Esophagus (tissue), 2 donors: ENCODE results near the gene ZFHX3. TPM values are rescaled to one million over a fixed set of nuclear protein-coding genes. Genes with fewer than 3 reads are reported as not detected.
"Not testable (repeated sequence)": the region's sequence is repeated elsewhere in the genome, so short reads cannot be mapped to it uniquely, and the experiment has no call there.

ENCODE experiments used
- H3K27ac ChIP-seq, 2 donors: one replicate each; pipeline ENCODE4 v1.5.1; 2013; ENCODE audit warnings: low read depth in 2 of 2, mild to moderate bottlenecking in 2 of 2, inconsistent platforms in 1 of 2, low read length in 1 of 2, moderate library complexity in 1 of 2
- H3K27me3 ChIP-seq, 2 donors: one replicate each; pipeline ENCODE4 v1.6.1; 2013; ENCODE audit warnings: low read length in 2 of 2, control low read depth in 1 of 2, mild to moderate bottlenecking in 1 of 2; ENCODE audit not compliant: insufficient read depth in 2 of 2, control insufficient read depth in 1 of 2
- H3K36me3 ChIP-seq, 2 donors: one replicate each; pipeline ENCODE4 v1.6.1; 2013; ENCODE audit warnings: low read length in 1 of 2; ENCODE audit not compliant: control insufficient read depth in 2 of 2, insufficient read depth in 2 of 2
- H3K4me1 ChIP-seq, 2 donors: one replicate each; pipeline ENCODE4 v1.6.1; 2013; ENCODE audit warnings: low read length in 1 of 2; ENCODE audit not compliant: control insufficient read depth in 2 of 2, insufficient read depth in 2 of 2
- H3K4me3 ChIP-seq, 2 donors: one replicate each; pipeline ENCODE4 v1.5.1; 2013; ENCODE audit warnings: low read length in 2 of 2, mild to moderate bottlenecking in 2 of 2, low read depth in 1 of 2, moderate library complexity in 1 of 2
- H3K9me3 ChIP-seq, 2 donors: one replicate each; pipeline ENCODE4 v1.6.1; 2013; ENCODE audit warnings: mild to moderate bottlenecking in 2 of 2, low read depth in 1 of 2, low read length in 1 of 2, moderate library complexity in 1 of 2; ENCODE audit not compliant: control insufficient read depth in 2 of 2, insufficient read depth in 1 of 2
- WGBS, 2 donors: extraction: QIAGEN DNeasy Blood & Tissue Kit; methylation state at CpG; one replicate each; pipeline ENCODE4 v1.1.7; 2013; 5-methylcytosine and 5-hydroxymethylcytosine counted together
- polyA plus RNA-seq, 2 donors: library from polyadenylated mRNA; stranded (reverse); fragments of 200-250 nt; gene quantifications; one replicate each; pipeline ENCODE4 v1.2.3, GENCODE V29; 2013
- donor health status: healthy with polysubstance abuse.
- donor health status: Bipolar disorder and iron deficiency.

Gene ZFHX3
- polyA plus RNA-seq, 2 donors: 0.62 to 1.1 TPM

GRCh38 chr16:73010150-73010676, 37.7 kb downstream of the ZFHX3 start:
- no peak overlapping the region for H3K27ac ChIP-seq
- no peak overlapping the region for H3K4me3 ChIP-seq
- WGBS, 2 donors: 26 to 27% methylated on average over 12 of the region's 12 CpGs
- H3K4me1 ChIP-seq: peaks cover 0 to 2% of the 10 kb centered on the region in 2 donors
- H3K36me3 ChIP-seq: no peaks in the 10 kb centered on the region
- no peaks in the 10 kb centered on the region for H3K9me3 ChIP-seq
- no peaks in the 10 kb centered on the region for H3K27me3 ChIP-seq

DNA sequence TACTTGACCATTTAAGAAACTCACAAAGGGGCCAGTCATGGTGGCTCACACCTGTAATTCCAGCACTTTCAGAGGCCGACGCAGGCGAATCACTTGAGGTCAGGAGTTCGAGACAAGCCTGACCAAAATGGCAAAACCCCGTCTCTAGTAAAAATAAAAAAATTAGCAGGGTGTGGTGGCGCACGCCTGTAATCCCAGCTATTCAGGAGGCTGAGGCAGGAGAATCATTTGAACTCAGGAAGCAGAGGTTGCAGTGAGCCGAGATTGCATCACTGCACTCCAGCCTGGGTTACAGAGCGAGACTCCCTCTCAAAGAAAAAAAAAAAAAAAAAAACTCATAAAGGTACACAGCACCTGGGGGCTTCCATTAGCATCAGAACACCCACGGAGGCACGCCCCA, 38.2 kb downstream of the ZFHX3 start:
- not testable (repeated sequence) for H3K4me1 ChIP-seq, H3K4me3 ChIP-seq, H3K9me3 ChIP-seq, H3K27ac ChIP-seq, H3K27me3 ChIP-seq, H3K36me3 ChIP-seq
- WGBS, 2 donors: 86 to 87% methylated on average over 11 of the region's 11 CpGs

- Histone ChIP-seq H3K9me3 (peaks cover 0 to 2% of the 10 kb centered on the region in 2 donors), H3K4me3 (no peak overlapping the region), H3K4me1 (peaks cover 0 to 2% of the 10 kb centered on the region in 2 donors), H3K36me3 (no peaks in the 10 kb centered on the region), H3K27me3 (no peaks in the 10 kb centered on the region), H3K27ac (no peak overlapping the region)
- 96 to 98% methylated on average over 2 of the region's 2 CpGs for WGBS, 2 donors
Measured at GRCh38 chr16:73006026-73006425, 41.9 kb downstream of the ZFHX3 start.

DNA sequence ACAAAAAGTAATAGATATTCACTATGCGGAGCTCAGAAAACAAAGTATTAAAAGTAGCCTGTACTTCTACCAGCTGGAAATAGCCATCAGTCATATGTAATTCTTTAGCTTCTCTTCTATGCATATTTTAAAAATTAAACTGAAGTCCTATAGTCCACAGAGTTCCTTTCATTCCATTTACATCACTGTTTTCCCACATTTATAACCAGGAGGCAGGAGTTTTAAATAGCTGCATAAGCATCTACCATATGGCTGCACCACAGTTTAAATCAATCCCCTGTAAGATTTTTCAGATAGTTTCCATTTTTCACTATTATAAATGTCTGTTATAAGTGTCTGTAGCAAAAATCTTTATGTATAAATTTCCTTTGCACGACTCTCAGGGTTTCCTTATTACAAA, 45.1 kb downstream of the ZFHX3 start:
- Histone ChIP-seq H3K4me3 (no peak overlapping the region), H3K27me3 (no peaks in the 10 kb centered on the region), H3K9me3 (peaks cover 0 to 3% of the 10 kb centered on the region in 2 donors), H3K4me1 (peaks cover 0 to 5% of the 10 kb centered on the region in 2 donors), H3K27ac (no peak overlapping the region), H3K36me3 (no peaks in the 10 kb centered on the region)
- WGBS, 2 donors: 73 to 77% methylated on average over 2 of the region's 2 CpGs

- WGBS, 2 donors: 84 to 90% methylated on average over 7 of the region's 7 CpGs
- no peak overlapping the region for H3K27ac ChIP-seq
- H3K4me3 ChIP-seq: no peak overlapping the region
- H3K27me3 ChIP-seq: no peaks in the 10 kb centered on the region
- peaks cover 0 to 11% of the 10 kb centered on the region in 2 donors for H3K4me1 ChIP-seq
- no peaks in the 10 kb centered on the region for H3K36me3 ChIP-seq
- peaks cover 0 to 3% of the 10 kb centered on the region in 2 donors for H3K9me3 ChIP-seq
Measured at GRCh38 chr16:73000907-73001521, 46.9 kb downstream of the ZFHX3 start.

DNA sequence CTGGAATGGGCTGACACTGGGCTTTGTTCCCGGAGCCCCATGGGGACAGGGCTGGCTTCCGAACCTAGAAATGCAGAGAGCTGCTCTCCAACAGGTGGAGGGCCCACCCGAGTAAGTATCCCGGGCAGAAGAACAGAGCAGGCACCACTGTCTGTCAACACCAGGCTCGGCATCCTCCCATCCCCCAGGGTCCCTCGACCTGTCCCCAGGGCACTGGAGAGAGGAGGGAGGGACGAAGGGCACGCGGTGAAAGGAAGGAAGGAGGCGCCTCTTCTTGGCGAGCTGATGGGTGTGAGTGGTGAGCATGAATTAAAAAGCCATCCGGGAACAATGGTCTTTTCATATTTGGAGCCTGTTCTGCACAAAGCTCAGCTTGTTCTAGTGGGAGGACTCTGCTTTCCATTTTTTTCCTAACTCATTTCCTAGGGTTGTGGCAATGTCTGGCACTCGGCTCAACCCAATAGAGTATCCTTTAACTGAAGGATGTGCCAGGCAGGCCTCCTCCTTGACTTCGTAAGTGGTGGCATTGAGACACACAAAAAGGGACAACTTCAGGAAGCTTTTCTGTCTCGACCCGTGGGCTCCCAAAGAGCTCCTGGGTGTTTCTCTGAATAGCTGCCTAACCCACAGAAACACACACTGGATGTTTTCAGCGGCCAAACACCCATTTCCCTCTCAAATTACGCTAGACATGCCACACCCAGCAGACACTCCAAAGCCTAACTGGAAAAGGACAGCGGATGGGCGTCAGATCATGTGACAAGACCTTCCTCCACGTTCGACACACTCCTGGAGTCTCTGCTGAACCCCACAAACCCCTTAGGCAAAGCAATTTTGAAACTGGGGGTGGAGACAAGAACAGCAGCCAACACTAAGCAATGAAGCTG, 47.7 kb downstream of the ZFHX3 start:
- Histone ChIP-seq H3K27ac (peak overlapping the region in 1 of 2 donors; percentile 16), H3K27me3 (no peaks in the 10 kb centered on the region), H3K9me3 (peaks cover 0 to 3% of the 10 kb centered on the region in 2 donors), H3K4me3 (no peak overlapping the region), H3K36me3 (no peaks in the 10 kb centered on the region), H3K4me1 (peaks cover 2 to 11% of the 10 kb centered on the region in 2 donors)
- 37 to 53% methylated on average over 22 of the region's 22 CpGs for WGBS, 2 donors

- no peaks in the 10 kb centered on the region for H3K27me3 ChIP-seq
- H3K4me3 ChIP-seq: no peak overlapping the region
- H3K36me3 ChIP-seq: no peaks in the 10 kb centered on the region
- no peak overlapping the region for H3K27ac ChIP-seq
- peaks cover 2 to 11% of the 10 kb centered on the region in 2 donors for H3K4me1 ChIP-seq
- 63 to 77% methylated on average over 9 of the region's 9 CpGs for WGBS, 2 donors
- peaks cover 0 to 3% of the 10 kb centered on the region in 2 donors for H3K9me3 ChIP-seq
Measured at GRCh38 chr16:72999541-73000019, 48.3 kb downstream of the ZFHX3 start.

DNA sequence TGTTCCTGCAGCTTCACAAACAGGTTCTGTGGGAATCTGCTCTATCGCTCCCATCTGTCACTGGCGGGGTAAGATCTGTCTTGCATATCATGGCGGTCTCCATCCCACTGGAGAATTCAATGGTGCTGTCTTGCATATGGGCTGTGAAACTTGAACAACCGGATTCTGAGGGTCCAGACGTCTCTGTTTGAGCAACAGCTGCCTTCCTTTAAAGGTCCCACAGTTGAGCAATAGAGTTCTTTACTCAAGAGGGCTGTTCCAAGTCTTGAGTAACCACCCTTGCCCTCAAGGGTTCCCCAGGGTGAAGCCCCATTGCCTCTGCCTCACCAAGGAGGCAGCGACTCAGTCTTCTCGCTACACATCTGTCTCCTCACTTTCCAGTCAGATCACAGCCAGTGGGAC, 50.8 kb downstream of the ZFHX3 start:
- Histone ChIP-seq H3K4me3 (no peak overlapping the region), H3K36me3 (no peaks in the 10 kb centered on the region), H3K9me3 (peaks cover 0 to 3% of the 10 kb centered on the region in 2 donors), H3K27ac (no peak overlapping the region), H3K27me3 (no peaks in the 10 kb centered on the region), H3K4me1 (peaks cover 2 to 11% of the 10 kb centered on the region in 2 donors)
- WGBS, 2 donors: 61 to 71% methylated on average over 7 of the region's 7 CpGs

- Histone ChIP-seq H3K4me3 (no peak overlapping the region), H3K27ac (no peak overlapping the region), H3K27me3 (no peaks in the 10 kb centered on the region), H3K36me3 (no peaks in the 10 kb centered on the region), H3K9me3 (peaks cover 0 to 3% of the 10 kb centered on the region in 2 donors), H3K4me1 (peaks cover 2 to 11% of the 10 kb centered on the region in 2 donors)
- 64 to 69% methylated on average over 11 of the region's 11 CpGs for WGBS, 2 donors
Measured at GRCh38 chr16:72996291-72997062, 51.5 kb downstream of the ZFHX3 start.
